ENCODE measurements around the gene MMAA.

Gene MMAA

DNA sequence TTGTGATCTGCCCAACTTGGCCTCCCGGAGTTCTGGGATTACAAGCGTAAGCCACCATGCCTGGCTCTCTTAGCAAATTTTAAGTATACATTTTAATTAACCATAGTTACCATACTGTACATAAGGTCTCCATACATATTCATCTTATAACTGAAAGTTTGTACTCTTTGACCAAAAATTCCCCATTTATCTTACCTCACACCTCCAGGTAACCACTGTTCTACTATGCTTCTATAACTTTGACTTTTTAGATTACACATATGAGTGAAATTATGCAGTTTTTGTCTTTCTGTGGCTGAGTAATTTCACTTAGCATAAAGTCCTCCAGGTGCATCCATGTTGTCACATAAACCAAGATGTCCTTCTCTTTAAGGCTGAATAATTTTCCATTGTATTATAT, 78.1 kb downstream of the MMAA start:
- Histone ChIP-seq H3K4me2 (ENCODE audit: low read length) (no peak overlapping the region), H3K9me3 (ENCODE audit: control insufficient read depth, insufficient read depth, low read length) (no peaks in the 10 kb centered on the region), H3K4me3 (ENCODE audit: low read length) (no peak overlapping the region), H3K27me3 (ENCODE audit: control insufficient read depth, low read length) (peaks cover 2% of the 10 kb centered on the region; the same call in 1 of the 2 replicates), H3K27ac (ENCODE audit: low read depth, low read length) (no peak overlapping the region), H3K79me2 (ENCODE audit: control insufficient read depth, low read length) (no peaks in the 10 kb centered on the region), H3F3A (ENCODE audit: control insufficient read depth, insufficient read depth) (no peaks in the 10 kb centered on the region), H3K4me1 (ENCODE audit: control insufficient read depth, low read length) (no peaks in the 10 kb centered on the region), H3K9me2 (replicated peaks; ENCODE audit: control insufficient read depth, low read length) (no peaks in the 10 kb centered on the region), H4K20me1 (ENCODE audit: control insufficient read depth, insufficient read depth, low read depth, low read length) (no peaks in the 10 kb centered on the region), H3K36me3 (ENCODE audit: control insufficient read depth, low read length) (no peaks in the 10 kb centered on the region)
- TF ChIP-seq EZH2phosphoT487 (IDR thresholded peaks at IDR 0.05; ENCODE audit: borderline replicate concordance, low read length) (no peak), CTCF (IDR thresholded peaks at IDR 0.05; ENCODE audit: low read depth, low read length, poor library complexity, severe bottlenecking) (no peak)

DNA sequence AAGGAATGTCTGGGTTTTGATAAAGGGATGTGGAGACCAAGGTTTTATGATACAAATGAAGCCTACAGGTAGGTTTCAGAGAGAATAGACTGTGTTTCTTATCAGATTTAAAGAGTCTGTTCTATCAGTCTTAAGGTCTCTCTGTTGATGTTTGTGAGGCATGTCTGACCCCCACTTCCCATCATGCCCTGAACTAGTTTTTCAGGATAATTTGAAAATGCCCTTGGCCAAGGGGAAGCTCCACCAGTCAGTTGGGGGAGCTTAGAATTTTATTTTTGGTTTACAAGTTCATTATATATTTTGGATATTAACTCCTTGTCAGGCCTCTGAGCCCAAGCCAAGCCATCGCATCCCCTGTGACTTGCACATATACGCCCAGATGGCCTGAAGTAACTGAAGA, 79.3 kb downstream of the MMAA start:
- H3K9me3 ChIP-seq (ENCODE audit: control insufficient read depth, insufficient read depth, low read length), result no peaks in the 10 kb centered on the region
- TF ChIP-seq CTCF (IDR thresholded peaks at IDR 0.05; ENCODE audit: low read depth, low read length, poor library complexity, severe bottlenecking) (no peak), EZH2phosphoT487 (IDR thresholded peaks at IDR 0.05; ENCODE audit: borderline replicate concordance, low read length) (no peak)

GRCh38 chr4:145703850-145704497, 84.8 kb downstream of the MMAA start:
- H3K27me3 ChIP-seq (ENCODE audit: control insufficient read depth, low read length), result no peaks in the 10 kb centered on the region
- H4K20me1 ChIP-seq (ENCODE audit: control insufficient read depth, insufficient read depth, low read depth, low read length), result no peaks in the 10 kb centered on the region
- no peaks in the 10 kb centered on the region for H3K4me1 ChIP-seq (ENCODE audit: control insufficient read depth, low read length)
- H3K27ac ChIP-seq (ENCODE audit: low read depth, low read length), result no peak overlapping the region
- H3K4me3 ChIP-seq (ENCODE audit: low read length), result no peak overlapping the region
- TF ChIP-seq CTCF (IDR thresholded peaks at IDR 0.05; ENCODE audit: low read depth, low read length, poor library complexity, severe bottlenecking) (no peak), EZH2phosphoT487 (IDR thresholded peaks at IDR 0.05; ENCODE audit: borderline replicate concordance, low read length) (no peak)
- H3F3A ChIP-seq (ENCODE audit: control insufficient read depth, insufficient read depth), result no peaks in the 10 kb centered on the region
- H3K9me3 ChIP-seq (ENCODE audit: control insufficient read depth, insufficient read depth, low read length), result no peaks in the 10 kb centered on the region
- no peaks in the 10 kb centered on the region for H3K79me2 ChIP-seq (ENCODE audit: control insufficient read depth, low read length)
- no peaks in the 10 kb centered on the region for H3K9me2 ChIP-seq (replicated peaks; ENCODE audit: control insufficient read depth, low read length)
- no peak overlapping the region for H3K4me2 ChIP-seq (ENCODE audit: low read length)
- no peaks in the 10 kb centered on the region for H3K36me3 ChIP-seq (ENCODE audit: control insufficient read depth, low read length)

More for the DNA sequence above, 79.3 kb downstream of the MMAA start:
- H3K27ac ChIP-seq (ENCODE audit: low read depth, low read length), result no peak overlapping the region
- H3K4me2 ChIP-seq (ENCODE audit: low read length), result no peak overlapping the region
- H3K4me3 ChIP-seq (ENCODE audit: low read length), result no peak overlapping the region
- no peaks in the 10 kb centered on the region for H3K4me1 ChIP-seq (ENCODE audit: control insufficient read depth, low read length)
- H3K9me2 ChIP-seq (replicated peaks; ENCODE audit: control insufficient read depth, low read length), result no peaks in the 10 kb centered on the region
- H3K79me2 ChIP-seq (ENCODE audit: control insufficient read depth, low read length), result no peaks in the 10 kb centered on the region
- peaks cover 2% of the 10 kb centered on the region; the same call in 1 of the 2 replicates for H3K27me3 ChIP-seq (ENCODE audit: control insufficient read depth, low read length)
- H3F3A ChIP-seq (ENCODE audit: control insufficient read depth, insufficient read depth), result no peaks in the 10 kb centered on the region
- H3K36me3 ChIP-seq (ENCODE audit: control insufficient read depth, low read length), result no peaks in the 10 kb centered on the region
- H4K20me1 ChIP-seq (ENCODE audit: control insufficient read depth, insufficient read depth, low read depth, low read length), result no peaks in the 10 kb centered on the region

All from DOHH2 (cell line).